Tibial artery (tissue), 4 donors: ENCODE results near the gene NKAPD1.

Experiments used
- DNase-seq, 2 donors: peaks; one replicate each; pipeline ENCODE4 v3.0.0-alpha.2; 2019
- H3K27ac ChIP-seq, 2 donors: fragments of 200-600 bp; sonication (generic) in 1 of 2; 1 replicate in 1 of 2; 2 replicates in 1 of 2; pipeline ENCODE4 v1.5.1; 2018 to 2019; ENCODE audit warnings: mild to moderate bottlenecking in 1 of 2
- H3K27me3 ChIP-seq, 2 donors: fragments of 200-600 bp; sonication (generic) in 1 of 2; one replicate each; pipeline versions ENCODE4 v1.5.1 to v1.6.0; 2016 to 2019
- H3K36me3 ChIP-seq, 3 donors: fragments of 200-600 bp; sonication (generic) in 2 of 3; one replicate each; pipeline ENCODE4 v1.5.1; 2016 to 2019; ENCODE audit warnings: mild to moderate bottlenecking in 2 of 3
- H3K4me1 ChIP-seq, 4 donors: fragments of 200-600 bp; sonication (generic) in 2 of 4; 1 replicate in 3 of 4; 2 replicates in 1 of 4; pipeline ENCODE4 v1.5.1; 2016 to 2019
- H3K4me3 ChIP-seq, 2 donors: fragments of 200-600 bp; sonication (generic) in 1 of 2; 1 replicate in 1 of 2; 2 replicates in 1 of 2; pipeline ENCODE4 v1.5.1; 2018 to 2019; ENCODE audit warnings: mild to moderate bottlenecking in 2 of 2
- H3K9me3 ChIP-seq, 3 donors: fragments of 200-600 bp; sonication (generic) in 1 of 3; one replicate each; pipeline ENCODE4 v1.5.1; 2016 to 2019
- intact Hi-C: fragments of 100-400 bp; cut with DNase I; formaldehyde crosslinking; loops from one replicate; pipeline ENCODE4 v1.15.0; 2023; ENCODE audit warnings: low total_unique reads
- TF ChIP-seq, protein P1 (sequence below), 2 experiments: fragments of 200-600 bp in 1 of 2; fragments of 450-650 bp in 1 of 2; IDR thresholded peaks; one replicate each; pipeline ENCODE4 v1.5.1; 2017 to 2019; ENCODE audit warnings: antibody characterized with exemption in 2 of 2, mild to moderate bottlenecking in 1 of 2, moderate library complexity in 1 of 2

NKAPD1 gene

DNA sequence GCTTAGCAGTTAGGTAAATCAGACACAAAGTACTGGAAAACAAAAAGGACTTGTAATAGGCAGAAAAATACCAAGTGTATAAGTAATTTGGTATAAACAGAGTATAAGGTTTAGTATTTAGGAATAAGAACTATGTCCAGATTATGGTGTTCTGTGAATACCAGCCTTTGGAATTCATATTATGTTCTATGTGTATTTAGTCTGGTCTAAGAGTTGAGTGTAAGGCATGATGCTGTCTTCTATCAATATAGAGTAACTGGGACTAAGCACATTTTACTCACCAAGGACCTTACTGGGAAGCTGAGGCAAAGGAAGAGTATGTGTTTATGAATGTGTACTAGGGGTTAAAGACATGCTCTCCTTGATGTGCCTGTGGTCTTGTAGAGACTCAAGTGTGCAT is 22.1 kb downstream of the NKAPD1 start:
- TF ChIP-seq, protein P1, sequence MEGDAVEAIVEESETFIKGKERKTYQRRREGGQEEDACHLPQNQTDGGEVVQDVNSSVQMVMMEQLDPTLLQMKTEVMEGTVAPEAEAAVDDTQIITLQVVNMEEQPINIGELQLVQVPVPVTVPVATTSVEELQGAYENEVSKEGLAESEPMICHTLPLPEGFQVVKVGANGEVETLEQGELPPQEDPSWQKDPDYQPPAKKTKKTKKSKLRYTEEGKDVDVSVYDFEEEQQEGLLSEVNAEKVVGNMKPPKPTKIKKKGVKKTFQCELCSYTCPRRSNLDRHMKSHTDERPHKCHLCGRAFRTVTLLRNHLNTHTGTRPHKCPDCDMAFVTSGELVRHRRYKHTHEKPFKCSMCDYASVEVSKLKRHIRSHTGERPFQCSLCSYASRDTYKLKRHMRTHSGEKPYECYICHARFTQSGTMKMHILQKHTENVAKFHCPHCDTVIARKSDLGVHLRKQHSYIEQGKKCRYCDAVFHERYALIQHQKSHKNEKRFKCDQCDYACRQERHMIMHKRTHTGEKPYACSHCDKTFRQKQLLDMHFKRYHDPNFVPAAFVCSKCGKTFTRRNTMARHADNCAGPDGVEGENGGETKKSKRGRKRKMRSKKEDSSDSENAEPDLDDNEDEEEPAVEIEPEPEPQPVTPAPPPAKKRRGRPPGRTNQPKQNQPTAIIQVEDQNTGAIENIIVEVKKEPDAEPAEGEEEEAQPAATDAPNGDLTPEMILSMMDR (IDR thresholded peaks at IDR 0.05), result no peak
- no peaks in the 10 kb centered on the region for H3K9me3 ChIP-seq
- no peak overlapping the region for H3K27ac ChIP-seq
- intact Hi-C loops, result no loop called here
- H3K27me3 ChIP-seq, result no peaks in the 10 kb centered on the region
- H3K4me1 ChIP-seq, result peaks cover 0 to 4% (median 0%) of the 10 kb centered on the region in 4 donors
- no peak overlapping the region for H3K4me3 ChIP-seq
- DNase-seq, result no peak
- H3K36me3 ChIP-seq, result peaks cover 47 to 81% (median 55%) of the 10 kb centered on the region in 3 donors

DNA sequence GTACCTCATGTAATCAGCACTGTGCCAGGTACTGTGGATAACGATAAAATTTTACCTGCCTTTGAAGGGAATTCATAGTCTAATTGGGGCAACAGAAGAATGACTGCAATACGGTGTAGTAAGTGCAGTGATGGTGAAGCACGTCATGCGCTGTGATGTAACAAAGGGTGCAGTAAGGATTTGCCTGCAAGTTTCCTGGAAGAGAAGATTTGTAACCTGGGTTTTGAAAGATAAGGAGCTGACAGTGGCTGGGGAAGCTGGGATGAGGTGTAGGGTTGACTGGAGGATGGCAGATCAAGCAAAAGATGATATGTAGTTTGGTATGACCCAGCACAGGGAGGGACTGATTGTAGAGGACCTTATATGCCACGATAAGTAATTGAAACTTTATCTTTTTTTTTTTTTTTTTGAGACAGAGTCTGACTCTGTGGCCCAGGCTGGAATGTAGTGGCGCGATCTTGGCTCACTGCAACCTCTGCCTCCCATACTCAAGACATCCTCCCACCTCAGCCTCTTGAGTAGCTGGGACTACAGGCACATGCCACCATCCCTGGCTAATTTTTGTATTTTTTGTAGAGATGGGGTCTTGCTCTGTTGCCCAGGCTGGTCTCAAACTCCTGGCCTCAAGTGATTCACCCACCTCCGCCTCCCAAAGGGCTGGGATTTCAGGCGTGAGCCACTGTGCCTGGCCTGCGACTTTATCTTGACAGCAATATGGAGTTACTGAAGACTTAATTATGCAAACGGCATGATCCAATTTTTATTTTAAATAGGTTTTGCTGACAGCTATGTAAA is 23.8 kb downstream of the NKAPD1 start:
- H3K4me3 ChIP-seq, result no peak overlapping the region
- DNase-seq, result no peak
- TF ChIP-seq, protein P1 (IDR thresholded peaks at IDR 0.05), result no peak
- intact Hi-C loops, result no loop called here
- no peak overlapping the region for H3K27ac ChIP-seq
- H3K27me3 ChIP-seq, result no peaks in the 10 kb centered on the region
- peaks cover 0 to 4% (median 0%) of the 10 kb centered on the region in 4 donors for H3K4me1 ChIP-seq
- H3K36me3 ChIP-seq, result peaks cover 30 to 63% (median 39%) of the 10 kb centered on the region in 3 donors
- H3K9me3 ChIP-seq, result no peaks in the 10 kb centered on the region

DNA sequence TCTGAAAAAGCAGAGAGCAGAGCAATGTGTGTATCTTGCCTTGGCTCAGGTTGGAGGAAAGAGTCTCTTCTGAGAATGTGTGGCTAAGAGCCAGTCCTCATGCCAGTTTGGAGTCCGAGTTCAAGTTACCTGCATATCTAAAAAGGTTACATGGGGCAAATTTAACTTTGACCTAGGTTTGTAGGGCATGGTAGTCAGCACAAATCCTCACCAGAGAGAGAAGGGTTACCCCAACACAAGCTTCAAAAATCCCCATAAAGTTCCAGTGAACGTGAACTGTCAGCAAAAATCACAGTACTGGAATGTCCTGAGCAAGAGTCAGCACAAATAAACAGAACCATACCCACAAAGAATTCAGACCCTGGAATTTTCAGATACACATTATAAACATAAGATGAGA is 26.4 kb downstream of the NKAPD1 start:
- Histone ChIP-seq H3K27ac (no peak overlapping the region), H3K27me3 (no peaks in the 10 kb centered on the region), H3K4me1 (peaks cover 0 to 4% (median 0%) of the 10 kb centered on the region in 4 donors), H3K4me3 (no peak overlapping the region), H3K36me3 (peaks cover 12 to 40% (median 20%) of the 10 kb centered on the region in 3 donors), H3K9me3 (no peaks in the 10 kb centered on the region)
- no peak for DNase-seq
- intact Hi-C loops, result no loop called here
- TF ChIP-seq, protein P1 (IDR thresholded peaks at IDR 0.05), result no peak

DNA sequence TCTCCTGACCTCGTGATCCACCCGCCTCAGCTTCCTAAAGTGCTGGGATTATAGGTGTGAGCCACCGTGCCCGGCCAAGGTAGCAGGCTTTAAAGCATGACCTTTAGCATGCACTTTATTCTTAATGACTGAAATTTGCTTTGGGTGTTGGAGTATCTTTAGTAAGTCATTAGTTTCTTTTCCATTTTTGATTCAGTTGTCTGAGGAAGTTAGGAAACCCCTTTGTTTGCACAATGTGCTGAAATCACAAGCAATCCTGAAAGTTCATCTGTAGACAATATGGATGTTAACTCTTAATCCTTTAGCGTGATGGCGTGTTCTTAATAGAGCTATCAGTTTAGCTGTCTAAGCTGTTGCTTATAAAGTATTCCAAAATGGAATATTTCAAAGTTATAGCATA is 29.3 kb downstream of the NKAPD1 start:
- Histone ChIP-seq H3K4me3 (no peak overlapping the region), H3K27ac (no peak overlapping the region), H3K27me3 (no peaks in the 10 kb centered on the region), H3K4me1 (peaks cover 0 to 4% (median 0%) of the 10 kb centered on the region in 4 donors), H3K9me3 (no peaks in the 10 kb centered on the region), H3K36me3 (peaks cover 0 to 22% (median 7%) of the 10 kb centered on the region in 3 donors)
- DNase-seq, result no peak
- intact Hi-C loops, result no loop called here
- TF ChIP-seq, protein P1 (IDR thresholded peaks at IDR 0.05), result no peak

DNA sequence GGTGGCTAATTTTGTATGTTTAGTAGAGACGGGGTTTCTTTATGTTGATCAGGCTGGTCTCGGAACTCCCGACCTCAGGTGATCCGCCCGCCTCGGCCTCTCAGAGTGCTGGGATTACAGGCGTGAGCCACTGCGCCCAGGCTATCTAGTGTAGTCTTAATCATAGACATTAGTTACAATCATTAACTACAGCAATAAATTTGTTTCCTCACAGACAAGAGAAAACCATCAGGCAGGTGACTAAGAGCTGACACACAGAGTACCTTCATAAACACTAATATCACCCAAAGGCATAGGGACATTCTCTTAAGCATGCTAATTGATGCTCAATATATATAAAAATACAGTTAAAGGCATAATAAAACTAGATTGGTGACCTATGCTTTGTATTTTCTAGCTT is 32.0 kb downstream of the NKAPD1 start:
- H3K27me3 ChIP-seq, result no peaks in the 10 kb centered on the region
- no peak for DNase-seq
- no peaks in the 10 kb centered on the region for H3K4me1 ChIP-seq
- H3K27ac ChIP-seq, result no peak overlapping the region
- peaks cover 0 to 14% (median 7%) of the 10 kb centered on the region in 3 donors for H3K36me3 ChIP-seq
- TF ChIP-seq, protein P1 (IDR thresholded peaks at IDR 0.05), result no peak
- no peak overlapping the region for H3K4me3 ChIP-seq
- intact Hi-C loops, result no loop called here
- H3K9me3 ChIP-seq, result no peaks in the 10 kb centered on the region
